ENCODE measurements around the gene PPP1R12C.

The PPP1R12C gene

GRCh38 chr19:55106591-55106990 lies 10.8 kb downstream of the PPP1R12C start:
- TF ChIP-seq MYC (IDR thresholded peaks at IDR 0.05; ENCODE audit: low read depth, low read length) = no peak
- no peak for TF ChIP-seq CTCF (IDR thresholded peaks at IDR 0.05; ENCODE audit: low read depth, low read length)
- no peak for TF ChIP-seq POLR2A (IDR thresholded peaks at IDR 0.05; ENCODE audit: extremely low read depth, insufficient read length)
- no peak for TF ChIP-seq MAX (IDR thresholded peaks at IDR 0.05; ENCODE audit: low read depth, low read length)
- no peak for DNase-seq (ENCODE audit: low read depth)
- H3K4me3 ChIP-seq (ENCODE audit: low read depth, low read length) = no peak overlapping the region

- H3K4me3 ChIP-seq (ENCODE audit: low read depth, low read length) = no peak overlapping the region
- DNase-seq (ENCODE audit: low read depth) = no peak
- TF ChIP-seq CTCF (IDR thresholded peaks at IDR 0.05; ENCODE audit: low read depth, low read length) = no peak
- no peak for TF ChIP-seq POLR2A (IDR thresholded peaks at IDR 0.05; ENCODE audit: extremely low read depth, insufficient read length)
- no peak for TF ChIP-seq MYC (IDR thresholded peaks at IDR 0.05; ENCODE audit: low read depth, low read length)
- TF ChIP-seq MAX (IDR thresholded peaks at IDR 0.05; ENCODE audit: low read depth, low read length) = no peak
Observed at GRCh38 chr19:55105237-55105636, 12.2 kb downstream of the PPP1R12C start.

- no peak for TF ChIP-seq MAX (IDR thresholded peaks at IDR 0.05; ENCODE audit: low read depth, low read length)
- no peak for TF ChIP-seq POLR2A (IDR thresholded peaks at IDR 0.05; ENCODE audit: extremely low read depth, insufficient read length)
- no peak for TF ChIP-seq MYC (IDR thresholded peaks at IDR 0.05; ENCODE audit: low read depth, low read length)
- no peak for TF ChIP-seq CTCF (IDR thresholded peaks at IDR 0.05; ENCODE audit: low read depth, low read length)
- no peak for DNase-seq (ENCODE audit: low read depth)
- no peak overlapping the region for H3K4me3 ChIP-seq (ENCODE audit: low read depth, low read length)
Observed at GRCh38 chr19:55103190-55103589, 14.2 kb downstream of the PPP1R12C start.

- DNase-seq (ENCODE audit: low read depth) = no peak
- TF ChIP-seq POLR2A (IDR thresholded peaks at IDR 0.05; ENCODE audit: extremely low read depth, insufficient read length) = no peak
- TF ChIP-seq CTCF (IDR thresholded peaks at IDR 0.05; ENCODE audit: low read depth, low read length) = no peak
- no peak for TF ChIP-seq MAX (IDR thresholded peaks at IDR 0.05; ENCODE audit: low read depth, low read length)
- no peak for TF ChIP-seq MYC (IDR thresholded peaks at IDR 0.05; ENCODE audit: low read depth, low read length)
- H3K4me3 ChIP-seq (ENCODE audit: low read depth, low read length) = no peak overlapping the region
Observed at GRCh38 chr19:55101261-55101660, 16.2 kb downstream of the PPP1R12C start.

- DNase-seq (ENCODE audit: low read depth) = no peak
- TF ChIP-seq CTCF (IDR thresholded peaks at IDR 0.05; ENCODE audit: low read depth, low read length) = peak; percentile 6
- no peak for TF ChIP-seq MYC (IDR thresholded peaks at IDR 0.05; ENCODE audit: low read depth, low read length)
- TF ChIP-seq POLR2A (IDR thresholded peaks at IDR 0.05; ENCODE audit: extremely low read depth, insufficient read length) = no peak
- TF ChIP-seq MAX (IDR thresholded peaks at IDR 0.05; ENCODE audit: low read depth, low read length) = no peak
- H3K4me3 ChIP-seq (ENCODE audit: low read depth, low read length) = no peak overlapping the region
Observed at GRCh38 chr19:55099557-55100506, 17.6 kb downstream of the PPP1R12C start.

Data from NB4 (cell line).